ENCODE results near the gene INPP5E.

GRCh38 chr9:136401173-136401922 is 38.3 kb downstream of the INPP5E start:
- TF ChIP-seq CTCF (IDR thresholded peaks at IDR 0.05 in 2 of 3, conservative IDR thresholded peaks at IDR 0.05 in 1 of 3; ENCODE audit: control insufficient read depth in 2 of 3, extremely low read depth in 1 of 3, insufficient read depth in 1 of 3, low read depth in 3 of 3, low read length in 3 of 3): no peak
- no peak for TF ChIP-seq EZH2 (IDR thresholded peaks at IDR 0.05; ENCODE audit: borderline replicate concordance, control insufficient read depth, low read depth, low read length)
- TF ChIP-seq NR2C2 (IDR thresholded peaks at IDR 0.05; ENCODE audit: borderline replicate concordance, control insufficient read depth, insufficient read length, low read depth): no peak
- no peak for TF ChIP-seq MEF2A (IDR thresholded peaks at IDR 0.05; ENCODE audit: insufficient read depth, low read depth, low read length)
- TF ChIP-seq POLR2A (IDR thresholded peaks at IDR 0.05; ENCODE audit: low read depth, low read length): peak; percentile 54; the same call in 1 of the 2 replicates
- no peak for TF ChIP-seq CHD1 (IDR thresholded peaks at IDR 0.05; ENCODE audit: low read depth, low read length)
- TF ChIP-seq FOXK2 (IDR thresholded peaks at IDR 0.05): no peak
- TF ChIP-seq FOXM1 (IDR thresholded peaks at IDR 0.05; ENCODE audit: low read depth, low read length): no peak
- TF ChIP-seq POLR2AphosphoS5 (IDR thresholded peaks at IDR 0.05; ENCODE audit: low read length): no peak
- no peak for TF ChIP-seq SRF (IDR thresholded peaks at IDR 0.05; ENCODE audit: low read depth in 2 of 2, low read length in 2 of 2)
- TF ChIP-seq KDM1A (IDR thresholded peaks at IDR 0.05; ENCODE audit: borderline replicate concordance): no peak
- no peak for TF ChIP-seq BCLAF1 (IDR thresholded peaks at IDR 0.05)

Data from GM12878 (cell line).